ENCODE measurements around the gene CITED1.

Gene CITED1

DNA sequence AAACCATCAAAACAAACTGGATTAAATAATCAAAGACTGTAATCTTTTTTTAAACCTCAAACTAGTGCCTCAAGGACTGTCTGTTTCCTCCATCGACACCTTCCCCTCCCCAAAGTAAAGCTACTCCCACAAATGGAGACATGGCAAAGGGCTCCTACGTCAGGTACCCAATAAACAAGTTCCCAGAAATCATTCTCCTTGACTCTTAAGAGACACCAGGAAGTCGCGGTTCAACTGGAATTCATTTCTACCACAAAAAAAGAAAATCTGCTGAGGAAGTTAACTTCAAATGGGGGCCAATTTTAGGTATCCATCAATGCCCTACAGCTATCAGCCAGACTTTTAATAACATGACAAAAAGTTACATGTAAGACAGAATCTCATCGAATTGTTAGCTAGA, 31.2 kb downstream of the CITED1 start:
- TF ChIP-seq, protein P1, sequence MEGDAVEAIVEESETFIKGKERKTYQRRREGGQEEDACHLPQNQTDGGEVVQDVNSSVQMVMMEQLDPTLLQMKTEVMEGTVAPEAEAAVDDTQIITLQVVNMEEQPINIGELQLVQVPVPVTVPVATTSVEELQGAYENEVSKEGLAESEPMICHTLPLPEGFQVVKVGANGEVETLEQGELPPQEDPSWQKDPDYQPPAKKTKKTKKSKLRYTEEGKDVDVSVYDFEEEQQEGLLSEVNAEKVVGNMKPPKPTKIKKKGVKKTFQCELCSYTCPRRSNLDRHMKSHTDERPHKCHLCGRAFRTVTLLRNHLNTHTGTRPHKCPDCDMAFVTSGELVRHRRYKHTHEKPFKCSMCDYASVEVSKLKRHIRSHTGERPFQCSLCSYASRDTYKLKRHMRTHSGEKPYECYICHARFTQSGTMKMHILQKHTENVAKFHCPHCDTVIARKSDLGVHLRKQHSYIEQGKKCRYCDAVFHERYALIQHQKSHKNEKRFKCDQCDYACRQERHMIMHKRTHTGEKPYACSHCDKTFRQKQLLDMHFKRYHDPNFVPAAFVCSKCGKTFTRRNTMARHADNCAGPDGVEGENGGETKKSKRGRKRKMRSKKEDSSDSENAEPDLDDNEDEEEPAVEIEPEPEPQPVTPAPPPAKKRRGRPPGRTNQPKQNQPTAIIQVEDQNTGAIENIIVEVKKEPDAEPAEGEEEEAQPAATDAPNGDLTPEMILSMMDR (IDR thresholded peaks at IDR 0.05; ENCODE audit: extremely low read depth, missing control alignments), result no peak
- DNase-seq (ENCODE audit: low spot score), result no peak

DNA sequence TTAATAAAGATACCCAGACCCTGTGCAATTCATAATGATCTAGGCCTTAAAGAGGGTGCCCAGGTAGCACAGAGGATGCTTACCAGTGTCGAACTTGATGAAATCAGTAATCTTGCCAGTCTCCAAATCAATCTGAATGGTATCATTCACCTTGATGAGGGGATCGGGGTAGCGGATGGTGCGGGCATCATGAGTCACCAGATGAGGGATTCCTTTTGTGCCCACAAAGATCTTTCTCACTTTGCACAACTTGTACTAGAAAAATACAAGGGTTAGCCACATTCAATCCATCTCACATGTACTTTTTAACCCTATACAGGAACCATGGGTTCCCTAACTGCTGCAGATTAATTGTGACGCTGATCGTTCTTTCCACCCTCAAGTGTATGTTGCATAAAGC, 32.0 kb downstream of the CITED1 start:
- TF ChIP-seq, protein P1 (IDR thresholded peaks at IDR 0.05; ENCODE audit: extremely low read depth, missing control alignments), result no peak
- DNase-seq (ENCODE audit: low spot score), result no peak

DNA sequence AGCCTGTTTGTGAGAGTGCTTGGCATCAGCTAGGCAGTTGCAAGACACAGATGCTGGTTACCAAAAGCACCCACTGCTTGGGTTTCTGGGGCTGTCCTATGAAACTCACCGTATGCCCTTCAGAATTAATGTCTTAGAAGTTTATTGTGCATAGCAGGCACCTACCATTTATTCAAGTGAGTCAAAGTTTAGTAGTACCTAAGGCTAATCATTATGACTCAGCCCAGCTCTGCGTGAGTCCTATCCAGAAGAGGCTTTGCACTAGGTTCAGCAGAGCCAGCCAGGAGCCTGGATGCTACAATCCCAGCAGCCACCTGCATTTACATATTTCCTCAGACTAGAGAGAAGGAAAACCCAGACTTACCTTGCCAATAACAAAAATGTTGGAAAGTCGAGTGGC, 32.8 kb downstream of the CITED1 start:
- DNase-seq (ENCODE audit: low spot score), result no peak
- TF ChIP-seq, protein P1 (IDR thresholded peaks at IDR 0.05; ENCODE audit: extremely low read depth, missing control alignments), result no peak

DNA sequence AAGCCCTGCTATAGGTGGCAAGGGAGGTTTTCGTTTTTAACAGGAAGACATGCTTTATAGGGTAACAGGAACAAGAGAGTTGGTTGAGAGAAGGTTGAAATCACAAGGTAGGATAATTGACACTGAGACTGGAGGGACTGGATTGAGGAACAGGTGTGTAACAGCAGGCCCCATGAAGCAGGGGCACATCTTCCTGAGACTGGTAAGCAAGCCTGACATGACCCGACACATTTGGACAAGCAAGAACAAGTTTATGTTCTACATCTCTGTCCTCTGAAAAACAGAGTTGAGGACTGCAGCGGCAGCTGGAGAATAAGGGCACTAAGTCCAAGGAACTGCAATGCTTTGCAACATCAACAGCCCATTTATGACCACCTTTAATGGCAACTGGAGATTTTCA, 33.9 kb downstream of the CITED1 start:
- DNase-seq (ENCODE audit: low spot score), result no peak
- TF ChIP-seq, protein P1 (IDR thresholded peaks at IDR 0.05; ENCODE audit: extremely low read depth, missing control alignments), result no peak

DNA sequence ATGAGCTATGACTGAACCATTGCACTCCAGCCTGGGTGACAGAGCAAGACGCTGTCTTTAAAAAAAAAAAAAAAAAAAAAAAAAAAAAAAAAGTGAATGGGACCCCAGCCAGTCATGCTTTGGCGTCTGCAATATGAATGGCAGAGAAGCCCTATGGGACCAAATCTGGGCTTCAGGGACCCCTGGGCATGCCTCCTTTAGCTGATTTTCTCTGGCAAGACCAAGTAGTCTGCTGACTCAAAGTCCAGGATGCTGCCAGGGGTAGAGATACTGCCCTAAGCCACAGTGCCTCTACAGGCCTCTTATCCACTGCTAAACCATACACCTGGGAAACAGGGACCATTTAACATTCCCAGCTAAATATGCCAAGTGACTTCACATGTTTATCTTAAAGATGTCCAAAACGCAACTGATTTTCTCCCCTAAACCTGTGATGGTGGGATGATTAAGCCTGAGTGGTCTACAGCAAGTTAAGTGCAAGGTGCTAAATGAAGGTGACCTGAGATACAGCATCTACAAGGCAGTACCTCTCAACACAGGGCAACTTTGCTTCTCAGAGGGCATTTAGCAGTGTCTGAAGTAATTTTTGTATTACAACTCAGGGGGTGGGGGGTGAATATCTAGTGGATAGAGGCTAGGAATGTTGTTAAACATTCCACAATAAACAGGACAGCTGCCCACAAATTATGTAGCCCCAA, 34.5 kb downstream of the CITED1 start:
- TF ChIP-seq, protein P1 (IDR thresholded peaks at IDR 0.05; ENCODE audit: extremely low read depth, missing control alignments), result no peak
- no peak for DNase-seq (ENCODE audit: low spot score)

DNA sequence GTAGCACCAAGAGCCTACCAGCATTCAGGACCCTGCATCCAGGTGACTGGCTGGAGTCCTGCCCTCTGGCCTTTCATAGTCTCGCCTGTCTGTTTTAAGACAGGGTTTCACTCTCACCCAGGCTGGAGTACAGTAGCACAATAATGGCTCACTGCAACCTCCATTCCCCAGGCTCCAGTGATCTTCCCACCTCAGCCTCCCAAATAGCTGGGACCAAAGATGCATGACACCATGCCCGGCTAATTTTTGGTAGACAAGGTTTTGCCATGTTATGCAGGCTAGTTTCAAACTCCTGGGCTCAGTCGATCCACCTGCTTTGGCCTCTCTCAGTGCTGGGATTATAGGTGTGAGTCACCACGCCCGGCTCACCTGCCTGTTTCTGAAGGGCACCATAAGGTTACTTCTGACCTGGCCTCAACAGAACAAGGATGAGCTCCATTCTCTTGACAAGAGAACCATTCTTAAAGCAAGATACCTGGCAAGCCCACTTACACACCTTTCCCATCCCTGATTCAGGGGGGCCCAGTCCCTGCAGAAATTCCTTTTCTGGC, 35.3 kb downstream of the CITED1 start:
- TF ChIP-seq, protein P1 (IDR thresholded peaks at IDR 0.05; ENCODE audit: extremely low read depth, missing control alignments), result no peak
- DNase-seq (ENCODE audit: low spot score), result no peak

DNA sequence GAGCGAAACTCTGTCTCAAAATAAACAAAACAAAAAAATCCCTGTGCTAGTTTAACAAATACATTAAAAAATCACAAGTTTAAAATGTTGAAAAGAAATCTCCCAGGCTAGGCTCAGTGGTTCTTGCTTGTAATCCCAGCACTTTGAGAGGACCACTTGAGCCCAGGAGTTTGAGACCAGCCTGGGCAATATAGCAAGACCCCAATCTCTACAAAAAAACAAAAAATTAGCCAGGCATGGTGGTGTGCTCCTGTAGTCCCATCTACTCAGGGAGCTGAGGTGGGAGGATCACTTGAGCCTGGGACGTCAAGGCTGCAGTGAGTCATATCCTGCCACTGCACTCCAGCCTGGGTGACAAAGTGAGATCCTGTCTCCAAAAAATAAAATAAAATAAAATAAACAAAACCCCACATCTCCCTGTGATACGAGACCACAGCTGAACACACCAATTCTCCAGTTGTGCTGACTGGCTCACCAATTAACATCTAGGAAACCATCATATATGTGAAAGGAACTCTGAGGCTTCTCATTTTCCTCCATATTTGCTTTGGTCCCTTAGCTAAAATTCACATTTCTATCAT, 36.0 kb downstream of the CITED1 start:
- DNase-seq (ENCODE audit: low spot score), result no peak

More for the DNA sequence above, 36.0 kb downstream of the CITED1 start:
- TF ChIP-seq, protein P1 (IDR thresholded peaks at IDR 0.05; ENCODE audit: extremely low read depth, missing control alignments), result no peak
